ENCODE data around the gene GSG1L.

GSG1L gene

GRCh38 chr16:27801289-27801945 is 262.1 kb downstream of the GSG1L start:
- no peak for TF ChIP-seq ZFX (IDR thresholded peaks at IDR 0.05)
- TF ChIP-seq CTCF (conservative IDR thresholded peaks at IDR 0.05): no peak
- no peak overlapping the region for H3K27ac ChIP-seq

GRCh38 chr16:27800817-27801216 is 262.7 kb downstream of the GSG1L start:
- no peak overlapping the region for H3K27ac ChIP-seq
- TF ChIP-seq CTCF (conservative IDR thresholded peaks at IDR 0.05) (no peak), ZFX (IDR thresholded peaks at IDR 0.05) (no peak)

- H3K27ac ChIP-seq: no peak overlapping the region
- TF ChIP-seq ZFX (IDR thresholded peaks at IDR 0.05): no peak
- no peak for TF ChIP-seq CTCF (conservative IDR thresholded peaks at IDR 0.05)
These were observed 263.6 kb downstream of the GSG1L start for GRCh38 chr16:27799896-27800295.

GRCh38 chr16:27798241-27798640 is 265.3 kb downstream of the GSG1L start:
- no peak overlapping the region for H3K27ac ChIP-seq
- no peak for TF ChIP-seq ZFX (IDR thresholded peaks at IDR 0.05)
- TF ChIP-seq CTCF (conservative IDR thresholded peaks at IDR 0.05): no peak

GRCh38 chr16:27795992-27796614 is 267.4 kb downstream of the GSG1L start:
- no peak overlapping the region for H3K27ac ChIP-seq
- no peak for TF ChIP-seq CTCF (conservative IDR thresholded peaks at IDR 0.05)
- no peak for TF ChIP-seq ZFX (IDR thresholded peaks at IDR 0.05)

- H3K27ac ChIP-seq: no peak overlapping the region
- TF ChIP-seq CTCF (conservative IDR thresholded peaks at IDR 0.05) (no peak), ZFX (IDR thresholded peaks at IDR 0.05) (no peak)
These were observed 270.3 kb downstream of the GSG1L start for GRCh38 chr16:27793249-27793622.

- no peak overlapping the region for H3K27ac ChIP-seq
- no peak for TF ChIP-seq CTCF (conservative IDR thresholded peaks at IDR 0.05)
- no peak for TF ChIP-seq ZFX (IDR thresholded peaks at IDR 0.05)
These were observed 270.8 kb downstream of the GSG1L start for GRCh38 chr16:27792486-27793248.

Data from C4-2B (cell line).